Right hindlimb (tissue), 1 donor: ENCODE measurements around the gene CORO2A.
"Not testable (repeated sequence)": the region's sequence is repeated elsewhere in the genome, so short reads cannot be mapped to it uniquely, and the experiment has no call there.

ENCODE experiments used
- DNase-seq: peaks from one replicate; pipeline ENCODE4 v3.0.0-alpha.2; 2018

CORO2A gene

GRCh38 chr9:98134702-98135557 lies 57.5 kb downstream of the CORO2A start:
- DNase-seq = no peak

GRCh38 chr9:98132806-98133631 lies 59.4 kb downstream of the CORO2A start:
- DNase-seq = no peak

DNA sequence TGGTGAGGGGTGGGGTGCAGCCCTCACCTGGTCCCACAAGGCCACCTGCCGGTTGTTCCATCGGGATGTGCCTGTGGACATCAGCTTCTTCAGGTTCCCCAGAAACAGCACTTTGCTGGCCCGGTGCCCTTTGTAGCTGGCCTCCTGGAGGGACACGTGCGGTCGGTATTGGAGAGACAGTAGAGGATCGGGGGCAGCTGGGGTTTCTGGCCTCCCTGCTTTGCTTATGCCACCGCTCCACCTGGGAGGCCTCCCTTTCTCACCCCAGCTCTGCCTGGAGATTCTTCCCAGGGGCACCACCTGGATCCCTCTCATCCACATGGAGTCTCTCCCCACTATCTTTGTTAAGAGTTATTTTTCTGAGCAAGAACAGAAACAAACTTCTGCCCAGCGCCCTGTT lies 60.3 kb downstream of the CORO2A start:
- DNase-seq = no peak

DNA sequence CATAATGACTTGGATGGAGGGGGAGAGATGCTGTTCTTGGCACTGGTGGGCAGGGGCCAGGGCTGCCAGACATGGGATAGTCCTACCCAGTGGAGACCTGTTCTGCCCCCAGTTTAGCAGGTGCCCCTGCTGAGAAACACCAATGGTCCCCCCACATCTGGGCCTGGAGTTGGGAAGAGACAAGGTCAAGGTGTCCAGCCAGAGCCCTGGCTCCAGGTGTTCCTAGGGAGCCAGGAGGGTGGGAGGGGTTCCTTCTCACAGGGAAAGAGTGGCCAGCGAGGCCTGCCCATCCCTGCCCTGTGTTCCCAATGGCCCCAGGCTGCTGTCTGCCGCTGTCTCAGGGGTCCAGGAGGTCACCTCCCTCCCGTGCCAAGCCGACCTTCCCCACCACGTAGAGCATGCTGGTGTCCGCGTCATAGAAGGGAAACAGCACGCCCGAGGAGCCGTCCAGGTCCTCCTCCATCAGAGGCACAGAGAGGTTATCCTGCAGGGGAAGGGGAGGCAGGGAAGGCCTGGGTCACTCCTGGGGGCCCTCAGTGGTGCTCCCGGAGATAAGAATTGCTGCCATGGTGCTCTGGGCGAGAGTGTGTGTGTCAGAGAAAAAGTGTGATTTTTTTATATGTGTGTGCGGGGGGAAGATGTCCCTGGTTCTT lies 61.7 kb downstream of the CORO2A start:
- DNase-seq = no peak

- not testable (repeated sequence) for DNase-seq
These were observed 62.4 kb downstream of the CORO2A start for GRCh38 chr9:98130060-98130459.

GRCh38 chr9:98129451-98129881 lies 63.0 kb downstream of the CORO2A start:
- DNase-seq = no peak

DNA sequence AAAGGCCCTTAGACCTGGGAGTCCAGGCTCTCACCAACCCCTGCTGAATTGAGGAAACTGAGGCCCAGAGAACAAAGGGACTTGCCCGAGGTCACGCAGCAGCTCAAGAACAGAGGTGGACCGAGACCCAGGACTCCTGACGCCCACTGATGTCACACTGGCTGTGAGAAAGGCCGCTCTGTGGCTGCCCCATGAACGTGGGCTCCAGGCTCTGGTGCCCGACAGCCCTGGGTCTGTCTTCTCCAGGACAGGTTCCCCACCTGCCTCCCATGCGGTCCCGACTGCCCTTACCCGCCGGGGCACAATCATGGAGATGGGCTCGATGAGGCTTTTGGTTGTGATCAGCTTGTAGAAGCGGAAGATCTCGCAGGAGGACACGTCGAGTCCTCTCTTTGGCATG lies 64.1 kb downstream of the CORO2A start:
- no peak for DNase-seq

DNA sequence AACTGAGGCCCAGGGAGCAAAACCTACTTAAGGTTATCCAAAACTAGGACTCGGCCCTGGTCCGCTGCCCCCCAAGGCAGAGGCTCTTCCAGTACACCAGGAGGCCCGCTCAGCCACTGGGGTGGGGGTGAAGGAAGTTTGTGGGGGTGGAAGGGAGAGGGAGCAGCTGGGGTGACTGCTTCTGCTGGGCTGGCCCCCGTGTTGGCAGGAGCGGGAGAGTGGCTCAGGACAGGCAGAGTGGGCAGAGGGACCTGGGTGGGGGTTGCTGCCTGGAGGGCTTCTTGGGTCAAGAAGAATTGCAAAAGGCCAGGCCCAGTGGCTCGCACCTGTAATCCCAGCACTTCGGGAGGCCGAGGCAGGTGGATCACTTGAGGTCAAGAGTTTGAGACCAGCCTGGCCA lies 65.2 kb downstream of the CORO2A start:
- DNase-seq = no peak

DNA sequence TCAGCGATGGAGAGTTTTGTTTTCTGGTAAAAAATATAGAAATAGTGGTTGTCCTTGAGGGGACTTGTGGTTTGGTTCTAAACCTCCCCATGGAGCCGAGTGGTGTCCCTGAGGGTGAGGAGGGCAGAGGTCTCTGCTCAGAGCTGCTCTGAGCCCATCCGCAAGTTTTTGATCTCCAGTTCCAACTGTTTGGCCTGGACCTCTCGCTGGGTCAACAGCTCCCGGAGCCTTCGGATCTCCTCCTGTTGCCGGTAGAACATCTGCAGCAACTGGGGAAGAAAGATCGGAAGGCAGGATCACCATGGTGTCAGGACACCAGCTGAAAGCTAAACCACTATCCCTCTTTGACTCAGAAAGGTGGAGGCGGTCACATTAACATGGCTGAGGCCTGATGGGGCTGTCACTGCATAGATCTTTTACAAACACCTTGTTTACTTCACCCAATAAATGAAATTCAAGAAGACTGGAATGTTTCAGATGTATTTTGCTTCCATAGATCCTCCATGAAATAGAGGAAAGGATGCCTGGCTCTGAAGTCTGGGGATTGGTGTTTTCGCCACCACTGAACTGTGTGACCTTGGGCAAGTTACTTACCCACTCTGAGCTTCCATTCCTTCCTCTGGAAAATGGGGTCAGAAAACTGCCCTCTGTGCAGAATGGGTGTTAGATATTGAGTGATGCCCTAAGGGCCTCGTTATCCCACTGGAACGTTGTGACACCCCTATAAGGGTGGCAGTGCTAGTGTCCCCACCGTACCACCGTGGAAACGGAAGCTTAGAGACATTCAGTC lies 67.6 kb downstream of the CORO2A start:
- DNase-seq = no peak

DNA sequence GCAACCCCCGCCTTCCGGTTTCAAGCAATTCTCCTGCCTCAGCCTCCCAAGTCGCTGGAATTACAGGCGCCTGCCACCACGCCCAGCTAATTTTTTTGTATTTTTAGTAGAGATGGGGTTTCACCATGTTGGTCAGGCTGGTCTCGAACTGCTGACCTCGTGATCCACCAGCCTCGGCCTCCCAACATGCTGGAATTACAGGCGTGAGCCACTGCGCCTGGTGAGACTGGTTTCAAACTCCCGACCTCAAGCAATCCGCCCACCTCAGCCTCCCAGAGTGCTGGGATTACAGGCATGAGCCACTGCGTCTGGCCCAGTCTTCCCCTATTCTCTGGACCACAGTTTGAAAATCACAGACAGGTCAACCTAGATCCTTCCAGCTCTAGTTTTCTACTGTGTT lies 68.3 kb downstream of the CORO2A start:
- DNase-seq = not testable (repeated sequence)

DNA sequence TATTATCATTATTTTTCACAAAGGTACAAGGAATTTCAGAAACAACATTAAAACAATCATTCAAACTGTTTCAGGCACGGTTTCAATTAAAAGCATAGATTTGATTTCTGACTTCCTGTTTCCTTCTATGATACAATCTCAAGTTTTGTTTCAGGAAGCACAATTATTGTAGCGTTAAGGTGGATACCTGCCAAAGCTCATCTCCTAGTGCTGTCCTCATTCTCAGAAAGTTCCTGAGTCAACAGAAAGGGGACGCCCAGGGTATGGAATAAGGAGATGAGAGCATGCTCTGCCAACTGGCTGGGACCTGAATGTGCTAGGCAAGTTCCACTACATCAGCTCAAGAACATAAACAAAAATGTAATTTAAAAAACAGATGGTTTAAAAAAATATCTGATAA lies 71.4 kb downstream of the CORO2A start:
- DNase-seq = peak; percentile 36

DNA sequence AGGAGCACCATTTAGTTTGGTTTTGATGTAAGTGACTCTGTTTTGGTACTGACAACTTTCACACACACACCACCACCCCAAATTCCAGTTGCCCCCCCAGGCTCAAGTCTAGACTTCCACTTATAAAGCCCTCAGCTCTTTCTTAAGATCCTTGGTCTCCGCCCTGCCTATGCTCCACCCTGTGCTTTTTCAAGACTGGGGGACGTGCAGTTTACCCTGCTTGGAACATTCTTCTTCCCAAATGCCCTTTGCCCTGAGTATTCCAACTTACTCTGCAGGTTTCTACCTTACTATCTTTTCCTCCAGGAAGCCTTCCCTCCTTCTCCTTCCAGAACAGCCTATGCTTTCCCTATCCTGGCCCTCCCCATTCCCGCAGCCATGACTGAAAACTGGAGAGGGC lies 72.0 kb downstream of the CORO2A start:
- no peak for DNase-seq

- DNase-seq = peak; percentile 41
These were observed 73.5 kb downstream of the CORO2A start, which contains the start of gene TRIM14 for GRCh38 chr9:98118640-98119601. TRIM14 (minus strand) TSS chr9:98119222; CDS start chr9:98119188, 34 bp downstream.

DNA sequence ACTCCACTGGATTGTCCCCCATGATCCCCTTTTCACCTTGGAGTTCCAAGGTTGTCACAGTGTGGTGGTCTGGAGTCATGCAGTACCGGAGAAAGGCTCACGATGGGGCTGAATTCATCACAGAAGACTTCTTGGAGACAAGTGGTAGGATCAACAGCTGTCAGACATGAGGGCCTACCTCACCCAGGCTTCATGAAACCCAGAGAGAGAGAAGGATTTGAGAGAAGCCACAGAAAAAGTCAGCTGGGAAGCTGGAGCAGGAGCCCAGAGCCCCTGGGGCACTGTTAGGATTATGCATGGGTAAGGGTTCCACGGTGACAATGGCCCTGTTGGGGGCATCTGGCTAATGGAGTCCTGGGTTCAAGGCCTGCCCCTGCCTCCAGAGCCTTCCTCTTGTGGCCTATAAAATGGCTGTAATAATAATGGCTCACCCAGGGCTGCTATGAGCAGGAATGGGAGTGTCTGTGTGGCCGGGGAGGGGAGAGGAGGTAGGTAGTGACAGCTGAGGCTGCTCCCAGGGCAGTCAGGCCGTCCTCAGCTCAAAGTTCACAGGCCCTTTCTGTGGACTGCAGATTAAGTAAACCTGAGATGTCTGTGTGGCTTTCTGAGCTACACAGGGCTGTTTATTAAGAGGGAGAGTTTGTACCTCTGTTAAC lies 74.3 kb downstream of the CORO2A start:
- DNase-seq = no peak

DNA sequence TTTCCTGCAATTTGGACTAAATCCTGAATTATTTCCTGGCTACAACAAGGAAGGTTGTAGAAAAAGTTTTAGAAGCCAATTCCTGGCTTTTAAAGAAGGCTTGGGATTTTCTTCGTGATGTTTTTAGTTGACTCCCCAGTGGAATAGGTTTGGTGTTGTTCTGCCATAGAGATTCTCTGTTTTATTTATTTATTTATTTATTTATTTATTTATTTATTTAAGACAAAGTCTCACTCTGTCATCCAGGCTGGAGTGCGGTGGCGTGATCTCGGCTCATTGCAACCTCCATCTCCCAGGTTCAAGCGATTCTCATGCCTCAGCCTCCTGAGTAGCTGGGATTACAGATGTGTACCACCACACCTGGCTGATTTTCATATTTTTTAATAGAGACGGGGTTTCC lies 75.3 kb downstream of the CORO2A start:
- not testable (repeated sequence) for DNase-seq

DNA sequence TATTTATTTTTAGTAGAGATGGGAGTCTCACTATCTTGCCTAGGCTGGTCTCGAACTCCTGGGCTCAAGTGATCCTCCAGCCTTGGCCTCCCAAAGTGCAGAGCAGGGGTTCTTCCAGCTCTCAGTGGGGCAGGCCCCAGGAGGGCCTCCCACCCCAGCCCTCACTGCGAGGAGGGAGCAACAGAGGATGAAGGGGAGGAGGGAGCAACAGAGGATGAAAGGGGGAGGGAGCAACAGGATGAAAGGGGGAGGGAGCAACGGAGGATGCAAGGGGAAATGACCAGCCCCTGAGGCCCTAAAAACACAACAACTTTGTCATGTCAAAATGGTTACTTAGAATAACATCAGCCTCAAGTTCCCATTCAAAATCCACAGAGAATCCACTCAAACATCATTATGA lies 83.4 kb downstream of the CORO2A start:
- DNase-seq = no peak

GRCh38 chr9:98108531-98109031 lies 83.9 kb downstream of the CORO2A start:
- no peak for DNase-seq

DNA sequence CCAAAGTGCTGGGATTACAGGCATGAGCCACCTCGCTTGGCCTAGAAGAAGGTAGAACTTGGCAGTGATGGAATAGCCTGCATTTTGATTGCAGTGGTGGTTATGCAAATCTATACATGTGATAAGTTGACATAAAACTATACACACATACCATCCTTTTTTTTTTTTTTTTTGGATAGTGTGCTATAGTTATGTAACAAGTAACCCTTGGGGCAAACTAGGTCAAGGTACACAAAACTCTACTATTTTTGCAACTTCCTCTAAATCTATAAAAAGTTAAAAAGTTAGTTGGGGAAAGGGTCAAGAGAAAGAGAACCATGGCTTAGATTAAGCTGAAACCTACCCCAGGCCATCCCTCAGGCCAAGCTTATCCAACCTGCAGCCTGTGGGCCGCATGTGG lies 84.5 kb downstream of the CORO2A start:
- no peak for DNase-seq

DNA sequence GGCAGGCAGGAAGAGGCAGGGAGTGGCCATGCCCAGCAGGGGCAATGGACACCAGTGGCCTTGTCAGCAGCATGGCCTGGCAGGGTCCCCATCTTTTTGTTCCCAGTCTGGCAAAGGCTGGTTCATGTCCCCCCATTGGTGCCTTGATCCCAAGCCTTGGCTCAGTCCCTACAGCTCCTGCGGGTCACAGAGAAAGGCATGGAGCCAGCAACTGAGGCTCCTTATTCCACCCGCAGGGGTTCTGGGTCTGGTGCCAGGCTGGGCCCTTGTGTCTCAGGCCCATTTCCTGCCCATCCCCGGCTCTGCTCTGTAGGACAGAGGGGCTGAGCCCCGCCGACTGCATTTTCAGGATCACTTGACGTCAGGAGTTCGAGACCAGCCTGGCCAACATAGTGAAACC lies 87.4 kb downstream of the CORO2A start:
- no peak for DNase-seq

DNA sequence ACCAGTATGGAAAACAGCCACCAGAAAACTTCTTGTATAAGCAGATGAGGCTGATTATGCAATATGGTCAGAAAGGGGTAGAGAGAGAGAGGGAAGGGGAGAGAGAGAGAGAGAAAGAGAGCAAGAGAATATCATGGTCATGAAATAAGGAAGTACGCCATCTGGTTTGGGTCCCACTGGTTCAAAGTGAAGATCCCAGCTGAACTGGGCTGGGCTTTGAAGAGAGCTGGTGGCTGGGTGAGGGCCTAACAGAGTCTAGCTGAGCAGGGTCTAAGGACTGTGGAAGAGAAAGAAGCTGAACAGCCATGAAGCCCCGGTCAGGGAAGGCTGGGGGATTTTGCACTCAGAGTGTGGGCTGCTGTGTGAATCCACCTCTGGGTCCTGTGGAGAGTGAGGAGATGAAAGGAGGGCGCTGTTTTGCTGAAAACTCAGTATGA lies 88.0 kb downstream of the CORO2A start:
- no peak for DNase-seq
